GM12864 (cell line): ENCODE measurements around the gene OBP2A.
"Not testable (repeated sequence)": the region's sequence is repeated elsewhere in the genome, so short reads cannot be mapped to it uniquely, and the experiment has no call there.

Experiments
- DNase-seq: peaks from one replicate; pipeline ENCODE4 v3.0.0-alpha.2; 2011; ENCODE audit warnings: low read depth
- H3K4me3 ChIP-seq: 2 replicates; pipeline ENCODE4 v1.5.1; 2011; ENCODE audit warnings: mild to moderate bottlenecking, low read depth, low read length, control low read depth
- CTCF ChIP-seq: IDR thresholded peaks from 2 replicates; pipeline ENCODE4 v1.5.1; 2011; ENCODE audit warnings: low read depth, mild to moderate bottlenecking, moderate library complexity, low read length, control low read depth, inconsistent platforms; ENCODE audit errors: missing control alignments

The OBP2A gene

GRCh38 chr9:135513351-135513846, 32.5 kb upstream of the OBP2A start:
- no peak for TF ChIP-seq CTCF
- no peak overlapping the region for H3K4me3 ChIP-seq
- no peak for DNase-seq

- H3K4me3 ChIP-seq, DNase-seq: not testable (repeated sequence)
Measured at GRCh38 chr9:135513906-135514305, 32.0 kb upstream of the OBP2A start.

- DNase-seq, result no peak
- no peak overlapping the region for H3K4me3 ChIP-seq
- no peak for TF ChIP-seq CTCF
Measured at GRCh38 chr9:135514342-135515082, 31.4 kb upstream of the OBP2A start.

- H3K4me3 ChIP-seq, result no peak overlapping the region
- TF ChIP-seq CTCF, result no peak
- no peak for DNase-seq
Measured at GRCh38 chr9:135515083-135515951, 30.6 kb upstream of the OBP2A start.

- no peak for DNase-seq
- TF ChIP-seq CTCF, result no peak
- H3K4me3 ChIP-seq, result no peak overlapping the region
Measured at GRCh38 chr9:135516132-135516860, 29.6 kb upstream of the OBP2A start.

- no peak for TF ChIP-seq CTCF
- DNase-seq, result no peak
- H3K4me3 ChIP-seq, result no peak overlapping the region
Measured at GRCh38 chr9:135517407-135517822, 28.5 kb upstream of the OBP2A start.

- no peak overlapping the region for H3K4me3 ChIP-seq
- TF ChIP-seq CTCF, result no peak
- no peak for DNase-seq
Measured at GRCh38 chr9:135519179-135519971, 26.6 kb upstream of the OBP2A start.
